SKM-1 treated with dmso at 0.1 percent for 144 hours (cell line): Measurements from ENCODE around the gene CAMK2G.
"Not testable (repeated sequence)": the region's sequence is repeated elsewhere in the genome, so short reads cannot be mapped to it uniquely, and the experiment has no call there.

Experiments used
- DNase-seq: peaks from one replicate; lab custom pipeline; 2025; ENCODE audit not compliant: unreplicated experiment; lab: John Stamatoyannopoulos, UW

Gene CAMK2G

GRCh38 chr10:73841526-73842285 is 32.6 kb downstream of the CAMK2G start:
- no peak for DNase-seq

- no peak for DNase-seq
Observed at GRCh38 chr10:73841061-73841421, 33.3 kb downstream of the CAMK2G start.

GRCh38 chr10:73840403-73841060 is 33.8 kb downstream of the CAMK2G start:
- DNase-seq: no peak

- DNase-seq: no peak
Observed at GRCh38 chr10:73840056-73840402, 34.3 kb downstream of the CAMK2G start.

GRCh38 chr10:73839276-73839966 is 34.9 kb downstream of the CAMK2G start:
- DNase-seq: no peak

GRCh38 chr10:73838827-73839226 is 35.5 kb downstream of the CAMK2G start:
- no peak for DNase-seq

GRCh38 chr10:73838008-73838567 is 36.3 kb downstream of the CAMK2G start:
- DNase-seq: no peak

- DNase-seq: no peak
Observed at GRCh38 chr10:73837072-73837471, 37.3 kb downstream of the CAMK2G start.

- DNase-seq: no peak
Observed at GRCh38 chr10:73836427-73836980, 37.9 kb downstream of the CAMK2G start.

GRCh38 chr10:73829090-73829489 is 45.3 kb downstream of the CAMK2G start:
- DNase-seq: not testable (repeated sequence)

- DNase-seq: no peak
Observed at GRCh38 chr10:73828161-73828560, 46.2 kb downstream of the CAMK2G start.

- DNase-seq: no peak
Observed at GRCh38 chr10:73827346-73828089, 46.8 kb downstream of the CAMK2G start.

GRCh38 chr10:73824146-73824725 is 50.1 kb downstream of the CAMK2G start:
- no peak for DNase-seq

- no peak for DNase-seq
Observed at GRCh38 chr10:73823391-73823790, 51.0 kb downstream of the CAMK2G start.

- no peak for DNase-seq
Observed at GRCh38 chr10:73819513-73820093, 54.8 kb downstream of the CAMK2G start.

GRCh38 chr10:73819081-73819480 is 55.3 kb downstream of the CAMK2G start:
- DNase-seq: no peak

- no peak for DNase-seq
Observed at GRCh38 chr10:73818402-73818801, 56.0 kb downstream of the CAMK2G start.

- no peak for DNase-seq
Observed at GRCh38 chr10:73817826-73818225, 56.5 kb downstream of the CAMK2G start.

- DNase-seq: no peak
Observed at GRCh38 chr10:73816917-73817729, 57.2 kb downstream of the CAMK2G start.
